Choroid plexus epithelial cell (primary cell): ENCODE data around the gene SLAMF6.

Experiments used
- DNase-seq: peaks from one replicate; pipeline ENCODE4 v3.0.0-alpha.2; 2010; ENCODE audit warnings: low read depth
- H3K4me3 ChIP-seq: 2 replicates; pipeline ENCODE4 v1.5.1; 2011; ENCODE audit warnings: low read depth, mild to moderate bottlenecking, control low read depth, low read length, moderate library complexity
- CTCF ChIP-seq: conservative IDR thresholded peaks from 2 replicates; pipeline ENCODE4 v1.5.1; 2011; ENCODE audit warnings: low read depth, mild to moderate bottlenecking, control low read depth, inconsistent platforms, low read length, moderate library complexity

Gene SLAMF6

GRCh38 chr1:160449494-160449893, 73.6 kb downstream of the SLAMF6 start:
- TF ChIP-seq CTCF: no peak
- DNase-seq: no peak
- no peak overlapping the region for H3K4me3 ChIP-seq

- no peak for TF ChIP-seq CTCF
- H3K4me3 ChIP-seq: no peak overlapping the region
- DNase-seq: no peak
Measured at GRCh38 chr1:160446945-160447600, 76.0 kb downstream of the SLAMF6 start.

- no peak for DNase-seq
- TF ChIP-seq CTCF: no peak
- no peak overlapping the region for H3K4me3 ChIP-seq
Measured at GRCh38 chr1:160439718-160440117, 83.3 kb downstream of the SLAMF6 start.

GRCh38 chr1:160438935-160439334, 84.1 kb downstream of the SLAMF6 start:
- DNase-seq: no peak
- TF ChIP-seq CTCF: no peak
- no peak overlapping the region for H3K4me3 ChIP-seq

GRCh38 chr1:160438317-160438918, 84.6 kb downstream of the SLAMF6 start:
- no peak for TF ChIP-seq CTCF
- H3K4me3 ChIP-seq: no peak overlapping the region
- DNase-seq: no peak

GRCh38 chr1:160437432-160438316, 85.4 kb downstream of the SLAMF6 start:
- no peak for DNase-seq
- TF ChIP-seq CTCF: no peak
- H3K4me3 ChIP-seq: no peak overlapping the region
